ENCODE data around the gene MTHFD2.
"Not testable (repeated sequence)": the region's sequence is repeated elsewhere in the genome, so short reads cannot be mapped to it uniquely, and the experiment has no call there.

The MTHFD2 gene

DNA sequence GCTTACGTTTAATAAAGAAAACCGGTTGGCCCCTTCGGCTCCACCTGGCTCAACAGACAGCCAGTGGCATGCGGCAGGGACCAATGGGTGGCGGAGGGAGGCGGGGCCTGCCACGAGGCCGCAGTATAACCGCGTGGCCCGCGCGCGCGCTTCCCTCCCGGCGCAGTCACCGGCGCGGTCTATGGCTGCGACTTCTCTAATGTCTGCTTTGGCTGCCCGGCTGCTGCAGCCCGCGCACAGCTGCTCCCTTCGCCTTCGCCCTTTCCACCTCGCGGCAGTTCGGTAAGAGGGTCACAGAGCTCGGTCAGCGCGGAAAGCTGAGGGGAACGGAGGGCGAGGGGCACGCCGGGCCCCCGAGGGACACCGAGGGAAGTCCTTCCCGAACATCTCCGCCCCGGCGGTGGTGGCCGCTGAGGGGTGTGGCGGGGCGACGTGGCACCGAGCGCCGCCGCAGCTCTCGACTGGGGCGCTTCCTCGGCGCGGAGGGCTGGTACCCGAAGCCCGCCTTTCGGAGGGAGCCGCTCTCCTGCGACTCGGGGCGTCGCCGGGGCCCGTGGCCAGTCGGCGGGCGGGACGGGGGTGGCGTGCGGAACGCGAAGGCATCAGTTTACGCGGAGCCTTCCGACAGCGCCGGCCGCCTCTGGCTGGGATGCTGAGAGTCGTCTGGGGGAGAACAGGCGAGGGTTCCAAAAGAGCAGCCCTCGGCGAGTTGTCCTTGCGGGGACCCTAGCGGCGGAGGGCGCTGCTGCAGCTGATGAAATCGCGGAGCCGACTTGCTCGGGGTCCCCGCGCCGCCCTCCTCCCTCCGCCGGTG, at the start of gene MTHFD2:
Gene MTHFD2, plus strand, starts transcription at position 155 of the 814 bp plus-strand sequence. Its CDS starts 27 bp downstream, at position 182.
- peak; percentile 98 for DNase-seq (ENCODE audit: low read depth)

DNA sequence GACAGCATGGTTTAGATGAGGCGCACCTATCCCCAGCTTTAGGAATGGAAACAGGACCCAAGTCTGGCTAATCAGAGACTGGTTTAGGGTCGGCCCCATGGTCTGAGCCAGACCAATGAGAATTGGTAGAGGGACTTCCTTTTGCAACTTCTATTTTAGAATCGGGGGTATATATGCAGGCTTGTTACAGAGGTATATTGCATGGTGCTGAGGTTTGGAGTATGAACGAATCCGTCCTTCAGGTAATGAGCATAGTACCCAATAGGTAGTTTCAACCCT, 49.2 kb upstream of the MTHFD2 start:
- no peak for DNase-seq (ENCODE audit: low read depth)

GRCh38 chr2:74149570-74150319, 48.7 kb upstream of the MTHFD2 start:
- DNase-seq (ENCODE audit: low read depth) = no peak

GRCh38 chr2:74152954-74153353, 45.5 kb upstream of the MTHFD2 start:
- DNase-seq (ENCODE audit: low read depth) = no peak

DNA sequence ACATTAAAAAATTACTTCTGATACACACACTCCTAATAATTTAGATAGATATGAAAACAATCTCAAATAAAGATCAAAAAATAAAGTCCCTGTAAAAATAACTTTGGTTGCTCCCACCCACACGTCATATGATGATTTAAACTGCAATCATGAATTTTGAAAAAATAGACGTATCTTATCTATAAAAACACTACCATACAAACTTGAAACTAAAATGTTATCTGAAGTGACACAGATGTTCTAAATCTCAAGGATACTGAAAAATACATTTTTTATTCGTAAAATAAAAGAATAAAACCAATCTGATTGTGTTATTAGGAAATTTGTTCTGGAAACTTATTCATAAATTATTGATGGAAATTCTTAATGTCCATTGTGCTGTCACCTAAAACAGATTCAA, 42.6 kb upstream of the MTHFD2 start:
- DNase-seq (ENCODE audit: low read depth) = no peak

- no peak for DNase-seq (ENCODE audit: low read depth)
Measured at GRCh38 chr2:74162951-74163350, 35.5 kb upstream of the MTHFD2 start.

GRCh38 chr2:74164761-74165160, 33.7 kb upstream of the MTHFD2 start:
- no peak for DNase-seq (ENCODE audit: low read depth)

- no peak for DNase-seq (ENCODE audit: low read depth)
Measured at GRCh38 chr2:74168739-74169138, 29.7 kb upstream of the MTHFD2 start.

- no peak for DNase-seq (ENCODE audit: low read depth)
Measured at GRCh38 chr2:74174909-74175308, 23.5 kb upstream of the MTHFD2 start.

- DNase-seq (ENCODE audit: low read depth) = no peak
Measured at GRCh38 chr2:74177696-74178095, 20.7 kb upstream of the MTHFD2 start.

DNA sequence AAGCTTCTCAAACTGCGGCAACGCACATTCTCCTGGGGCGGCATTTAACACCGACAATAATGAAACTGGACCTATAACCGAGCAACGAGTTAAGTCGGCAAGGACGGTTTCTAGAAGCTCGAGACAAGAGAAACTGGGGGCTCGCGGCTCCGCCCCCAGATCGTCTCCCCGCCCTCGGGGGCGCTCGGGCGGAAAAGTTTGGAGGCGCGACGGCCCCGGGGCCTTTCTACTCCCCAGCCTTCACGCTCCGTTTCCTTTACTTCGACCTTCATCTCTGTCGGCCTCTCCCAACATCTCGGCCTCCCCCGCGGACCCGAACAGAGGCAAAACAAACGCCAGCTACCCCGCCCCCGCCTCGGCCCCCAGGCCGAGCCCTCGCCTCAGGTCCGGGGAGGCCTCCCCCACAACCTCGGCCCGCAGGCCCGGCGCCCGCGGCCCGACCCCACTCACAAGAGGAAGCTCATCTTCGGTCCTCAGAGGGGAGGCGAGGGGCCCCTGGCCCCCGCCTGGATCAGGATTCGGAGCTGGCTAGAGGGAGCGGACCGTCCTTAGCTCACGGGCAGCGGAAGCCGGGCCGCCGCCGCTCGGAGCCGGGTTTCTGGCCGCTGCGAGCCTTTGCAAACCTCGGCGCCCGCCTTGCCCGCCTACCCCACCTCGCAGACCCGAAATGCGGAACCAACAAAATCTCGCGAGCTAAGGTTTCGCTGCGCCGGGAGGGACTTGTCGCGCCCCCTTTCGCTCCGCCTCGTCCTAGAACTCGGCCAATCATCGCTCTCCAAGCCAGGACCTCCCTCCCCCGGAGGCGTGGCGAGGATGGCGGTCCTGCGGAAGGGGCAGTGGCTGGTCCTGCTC, 20.0 kb upstream of the MTHFD2 start, which contains the start of gene MOB1A:
Gene MOB1A, minus strand, starts transcription at position 669 of the 852 bp plus-strand sequence. Its CDS starts 205 bp downstream, at position 464.
- peak; percentile 96 for DNase-seq (ENCODE audit: low read depth)

- no peak for DNase-seq (ENCODE audit: low read depth)
Measured at GRCh38 chr2:74179063-74179865, 19.2 kb upstream of the MTHFD2 start.

DNA sequence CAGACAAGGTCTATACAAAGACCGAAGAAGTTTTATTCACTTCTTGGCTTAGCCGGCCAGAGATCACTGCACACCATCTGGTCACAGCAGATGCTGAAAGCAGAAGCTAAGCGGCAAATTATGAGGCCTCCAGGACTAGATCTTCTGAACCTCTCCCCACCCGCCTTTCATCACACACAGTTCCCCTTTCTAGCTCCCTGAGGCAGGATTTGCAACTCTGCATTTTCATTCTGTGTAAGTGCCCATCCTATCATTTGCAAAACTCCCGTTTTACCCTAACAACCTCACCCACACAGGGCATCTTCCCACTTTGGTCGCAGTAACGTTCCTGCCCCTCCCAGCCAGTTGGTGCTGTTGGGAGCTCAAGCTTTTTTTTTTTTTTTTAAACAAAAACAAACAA, 16.7 kb upstream of the MTHFD2 start:
- no peak for DNase-seq (ENCODE audit: low read depth)

DNA sequence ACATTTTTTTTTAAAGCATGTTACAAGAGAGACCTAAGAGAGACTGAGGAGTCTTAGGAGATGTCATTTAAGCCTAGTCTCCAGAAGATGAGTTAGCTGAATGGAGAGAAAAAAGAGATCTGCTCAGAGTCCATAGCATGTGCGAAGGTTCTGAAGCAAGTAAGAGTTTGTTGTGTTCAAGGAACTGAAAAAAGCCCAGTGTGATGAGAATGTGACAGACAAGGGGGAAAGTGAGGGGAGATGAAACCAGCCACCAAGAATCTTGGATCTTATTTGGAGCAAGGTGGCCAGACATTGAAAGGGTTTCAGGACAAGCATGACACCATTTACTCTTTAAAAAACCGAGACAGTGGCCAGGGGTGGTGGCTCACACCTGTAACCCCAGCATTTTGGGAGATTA, 14.5 kb upstream of the MTHFD2 start:
- no peak for DNase-seq (ENCODE audit: low read depth)

DNA sequence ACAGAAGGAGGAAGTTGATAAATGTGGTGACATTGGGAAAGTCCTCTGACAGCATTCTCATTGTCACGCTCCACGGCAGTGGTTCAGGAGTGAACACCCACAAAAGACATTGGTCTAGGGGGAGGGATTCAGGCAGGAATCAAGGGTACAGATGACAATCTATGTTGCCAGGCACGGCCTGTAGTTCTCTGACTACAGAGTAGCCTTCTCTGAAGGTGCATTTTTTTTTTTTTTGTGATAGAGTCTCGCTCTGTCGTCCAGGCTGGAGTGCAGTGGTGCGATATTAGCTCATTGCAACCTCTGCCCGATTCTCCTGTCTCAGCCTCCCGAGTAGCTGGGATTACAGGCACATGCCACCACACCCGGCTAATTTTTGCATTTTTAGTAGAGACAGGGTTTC, 12.4 kb upstream of the MTHFD2 start:
- no peak for DNase-seq (ENCODE audit: low read depth)

DNA sequence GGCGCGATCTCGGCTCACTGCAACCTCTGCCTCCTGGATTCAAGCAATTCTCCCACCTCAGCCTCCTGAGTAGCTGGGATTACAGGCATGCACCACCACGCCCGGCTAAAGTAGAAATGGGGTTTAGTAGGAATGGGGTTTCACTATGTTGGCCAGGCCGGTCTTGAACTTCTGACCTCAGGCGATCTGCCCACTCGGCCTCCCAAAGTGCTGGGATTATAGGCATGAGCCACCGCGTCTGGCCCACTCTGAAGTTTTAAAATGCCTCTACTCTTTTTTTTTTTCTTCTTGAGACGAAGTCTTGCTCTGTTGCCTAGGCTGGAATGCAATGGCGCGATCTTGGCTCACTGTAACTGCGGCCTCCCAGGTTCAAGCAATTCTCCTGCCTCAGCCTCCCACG, 11.7 kb upstream of the MTHFD2 start:
- DNase-seq (ENCODE audit: low read depth) = not testable (repeated sequence)

- no peak for DNase-seq (ENCODE audit: low read depth)
Measured at GRCh38 chr2:74188018-74188601, 10.3 kb upstream of the MTHFD2 start.

DNA sequence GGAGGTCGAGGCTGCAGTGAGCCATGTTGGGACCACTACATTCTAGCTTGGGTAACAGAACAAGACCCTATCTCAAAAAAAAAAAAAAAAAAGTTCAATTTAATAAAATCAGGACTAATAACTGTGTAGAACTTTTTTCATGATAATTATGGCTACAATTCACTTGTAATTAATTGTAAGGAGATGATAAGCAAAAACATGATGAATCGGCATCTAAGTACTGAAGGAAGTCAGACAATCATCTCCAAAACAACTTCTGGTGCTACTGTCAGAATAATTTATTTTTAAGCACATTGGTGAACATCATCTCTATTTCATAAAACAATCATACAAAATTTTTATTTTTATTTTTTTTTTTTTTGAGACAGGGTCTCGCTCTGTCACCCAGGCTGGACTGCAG, 9.7 kb upstream of the MTHFD2 start:
- no peak for DNase-seq (ENCODE audit: low read depth)

GRCh38 chr2:74191596-74192380, 6.6 kb upstream of the MTHFD2 start:
- DNase-seq (ENCODE audit: low read depth) = no peak

DNA sequence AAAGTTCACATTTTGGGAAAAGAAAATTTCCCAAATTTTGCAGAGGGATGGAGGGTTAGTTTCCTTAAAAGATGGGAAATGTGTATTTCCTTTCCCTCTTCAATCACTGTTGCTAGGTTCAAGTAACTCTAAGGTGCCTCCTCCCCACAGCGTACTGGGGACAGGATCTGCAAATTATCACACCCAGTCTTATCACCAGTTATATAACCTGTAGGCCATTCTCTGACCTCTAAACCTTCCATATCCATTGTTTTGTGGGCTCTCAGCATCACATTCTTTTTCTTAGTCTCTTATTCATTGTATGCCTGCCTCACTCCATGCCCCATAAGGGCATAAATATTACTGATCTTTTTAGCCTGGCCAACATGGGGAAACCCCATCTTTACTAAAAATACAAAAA, 3.6 kb upstream of the MTHFD2 start:
- DNase-seq (ENCODE audit: low read depth) = no peak

GRCh38 chr2:74197049-74197448, 1.4 kb upstream of the MTHFD2 start:
- no peak for DNase-seq (ENCODE audit: low read depth)

All from HS-27A (cell line).